Lower leg skin (tissue), 4 donors: Measurements from ENCODE around the gene NAP1L1. TPM values are rescaled to one million over a fixed set of nuclear protein-coding genes. Genes with fewer than 3 reads are reported as not detected.

Experiments used
- DNase-seq, 2 donors: peaks; one replicate each; pipeline ENCODE4 v3.0.0-alpha.2; 2019; ENCODE audit warnings: low spot score in 2 of 2
- H3K4me3 ChIP-seq: fragments of 200-600 bp; sonication (generic); 2 replicates; pipeline ENCODE4 v1.5.1; 2017; ENCODE audit warnings: mild to moderate bottlenecking, low read depth; ENCODE audit not compliant: poor library complexity, severe bottlenecking
- POLR2A ChIP-seq, 2 donors: fragments of 450-650 bp; IDR thresholded peaks; one replicate each; pipeline ENCODE4 v1.6.1; 2016 to 2017; ENCODE audit warnings: antibody characterized with exemption in 2 of 2, mild to moderate bottlenecking in 1 of 2, moderate library complexity in 1 of 2
- WGBS, 2 donors: methylation state at CpG; one replicate each; pipeline ENCODE4 v1.1.5; 2018; 5-methylcytosine and 5-hydroxymethylcytosine counted together
- intact Hi-C: fragments of 100-400 bp; cut with DNase I; formaldehyde crosslinking; loops from one replicate; pipeline ENCODE4 v1.15.0; 2023; ENCODE audit warnings: low total_unique reads
- total RNA-seq, 4 donors: library from RNA; depleted of rRNA; stranded (reverse); fragments of >200 nt; gene quantifications; one replicate each; pipeline ENCODE4 v1.1.0, GENCODE V29; 2016
- TF ChIP-seq, protein P1 (sequence below), 3 donors: fragments of 450-650 bp; IDR thresholded peaks; one replicate each; pipeline ENCODE4 v1.5.1; 2016; ENCODE audit warnings: antibody characterized with exemption in 3 of 3, mild to moderate bottlenecking in 3 of 3, moderate library complexity in 2 of 3

The NAP1L1 gene
- total RNA-seq, 4 donors from 2014 or later, result 150 to 198 (median 179) TPM

- TF ChIP-seq, protein P1, sequence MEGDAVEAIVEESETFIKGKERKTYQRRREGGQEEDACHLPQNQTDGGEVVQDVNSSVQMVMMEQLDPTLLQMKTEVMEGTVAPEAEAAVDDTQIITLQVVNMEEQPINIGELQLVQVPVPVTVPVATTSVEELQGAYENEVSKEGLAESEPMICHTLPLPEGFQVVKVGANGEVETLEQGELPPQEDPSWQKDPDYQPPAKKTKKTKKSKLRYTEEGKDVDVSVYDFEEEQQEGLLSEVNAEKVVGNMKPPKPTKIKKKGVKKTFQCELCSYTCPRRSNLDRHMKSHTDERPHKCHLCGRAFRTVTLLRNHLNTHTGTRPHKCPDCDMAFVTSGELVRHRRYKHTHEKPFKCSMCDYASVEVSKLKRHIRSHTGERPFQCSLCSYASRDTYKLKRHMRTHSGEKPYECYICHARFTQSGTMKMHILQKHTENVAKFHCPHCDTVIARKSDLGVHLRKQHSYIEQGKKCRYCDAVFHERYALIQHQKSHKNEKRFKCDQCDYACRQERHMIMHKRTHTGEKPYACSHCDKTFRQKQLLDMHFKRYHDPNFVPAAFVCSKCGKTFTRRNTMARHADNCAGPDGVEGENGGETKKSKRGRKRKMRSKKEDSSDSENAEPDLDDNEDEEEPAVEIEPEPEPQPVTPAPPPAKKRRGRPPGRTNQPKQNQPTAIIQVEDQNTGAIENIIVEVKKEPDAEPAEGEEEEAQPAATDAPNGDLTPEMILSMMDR (IDR thresholded peaks at IDR 0.05), result no peak
- no peak for TF ChIP-seq POLR2A (IDR thresholded peaks at IDR 0.05)
- 0% methylated on average over 6 to 16 of the region's 26 CpGs for whole genome bisulfite sequencing, 2 donors
- no peak for DNase-seq
These were observed 53.4 kb downstream of the NAP1L1 start for GRCh38 chr12:76031081-76031413.

DNA sequence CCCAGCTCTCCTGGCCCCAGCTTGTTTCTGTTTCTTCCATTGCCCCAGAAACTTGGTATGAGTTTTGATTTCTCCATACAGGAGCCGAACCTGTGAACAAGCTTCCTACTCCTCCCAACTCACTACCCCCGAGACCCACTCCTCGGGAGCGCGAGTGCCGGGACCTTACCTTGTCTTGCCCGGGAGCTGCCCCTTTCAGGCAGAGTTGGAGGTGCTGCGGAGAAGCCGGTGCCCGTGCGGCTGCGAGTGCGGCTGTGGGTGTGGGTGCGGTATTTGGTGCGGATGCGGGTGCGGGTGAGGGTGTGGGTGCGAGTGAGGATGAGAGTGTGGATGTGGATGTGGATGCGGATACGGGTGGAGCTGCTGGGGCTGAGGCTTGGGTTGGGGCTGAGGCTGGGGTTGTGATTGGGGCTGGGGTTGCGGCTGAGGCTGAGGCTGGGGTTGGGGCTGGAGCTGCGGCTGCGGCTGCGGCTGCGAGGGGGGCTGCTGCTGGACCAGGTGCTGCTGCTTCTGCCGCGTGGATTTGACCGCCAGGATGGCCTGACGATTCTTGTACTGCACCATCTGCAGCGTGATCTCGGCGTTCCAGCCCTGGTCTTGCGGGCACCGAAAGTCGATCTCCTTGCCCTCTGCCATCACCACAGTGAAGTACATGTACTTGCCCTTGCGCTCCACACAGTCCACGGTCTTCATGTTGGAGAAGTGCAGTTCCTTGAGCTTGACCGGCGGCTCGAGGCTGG lies 54.0 kb downstream of the NAP1L1 start:
- 0 to 1% methylated on average over 32 to 39 of the region's 40 CpGs for WGBS, 2 donors
- H3K4me3 ChIP-seq, result peak overlapping the region; percentile 84
- intact Hi-C loops, result loop anchor here (10.0 kb wide), 1 partner anchor 476 kb away; no protein-coding TSS in a partner anchor
- no peak for TF ChIP-seq POLR2A (IDR thresholded peaks at IDR 0.05)
- TF ChIP-seq, protein P1 (IDR thresholded peaks at IDR 0.05), result no peak
- peak in 1 of 2 donors; percentile 88 for DNase-seq

More at GRCh38 chr12:76031081-76031413, 53.4 kb downstream of the NAP1L1 start:
- H3K4me3 ChIP-seq, result peak overlapping the region; percentile 84
- intact Hi-C loops, result loop anchor here (10.0 kb wide), 1 partner anchor 476 kb away; no protein-coding TSS in a partner anchor

- TF ChIP-seq, protein P1 (IDR thresholded peaks at IDR 0.05), result no peak
- TF ChIP-seq POLR2A (IDR thresholded peaks at IDR 0.05), result no peak
- no peak for DNase-seq
- intact Hi-C loops, result loop anchor here (10.0 kb wide), 1 partner anchor 475 kb away; no protein-coding TSS in a partner anchor
- peak overlapping the region; percentile 84 for H3K4me3 ChIP-seq
- WGBS, 2 donors, result 6 to 7% methylated on average over 22 of the region's 22 CpGs
These were observed 54.5 kb downstream of the NAP1L1 start for GRCh38 chr12:76029982-76030340.

GRCh38 chr12:76028571-76029277 lies 55.8 kb downstream of the NAP1L1 start:
- H3K4me3 ChIP-seq, result no peak overlapping the region
- intact Hi-C loops, result no loop called here
- DNase-seq, result no peak
- WGBS, 2 donors, result 46 to 48% methylated on average over 3 of the region's 3 CpGs
- TF ChIP-seq POLR2A (IDR thresholded peaks at IDR 0.05), result no peak
- TF ChIP-seq, protein P1 (IDR thresholded peaks at IDR 0.05), result no peak

GRCh38 chr12:76026643-76027063 lies 57.8 kb downstream of the NAP1L1 start:
- TF ChIP-seq, protein P1 (IDR thresholded peaks at IDR 0.05), result no peak
- no peak for TF ChIP-seq POLR2A (IDR thresholded peaks at IDR 0.05)
- WGBS, 2 donors, result 68 to 88% methylated on average over 1 of the region's 1 CpG
- no peak for DNase-seq
- no peak overlapping the region for H3K4me3 ChIP-seq
- intact Hi-C loops, result no loop called here
